HCT116 (cell line): ENCODE results near the gene POFUT2.

Source experiments
- POLR2A ChIP-seq: IDR thresholded peaks from 2 replicates; pipeline ENCODE4 v1.7.0; 2011; ENCODE audit warnings: borderline replicate concordance; ENCODE audit not compliant: insufficient read depth, insufficient read length; ENCODE audit errors: extremely low read depth
- RAD21 ChIP-seq: IDR thresholded peaks from 2 replicates; pipeline ENCODE4 v1.6.1; 2012; ENCODE audit warnings: low read depth, mild to moderate bottlenecking
- TCF7L2 ChIP-seq: IDR thresholded peaks from 2 replicates; pipeline ENCODE4 v1.7.0; 2011; ENCODE audit warnings: borderline replicate concordance, inconsistent platforms; ENCODE audit not compliant: insufficient read depth, insufficient read length; ENCODE audit errors: extremely low read depth
- TF ChIP-seq, protein P1 (sequence below), 3 experiments: fragments of 200-600 bp in 1 of 3; sonication (generic) in 1 of 3; IDR thresholded peaks in 2 of 3; conservative IDR thresholded peaks in 1 of 3; 2 replicates each; pipeline ENCODE4 v1.5.1; 2012 to 2017; ENCODE audit warnings: low read depth in 2 of 3, low read length in 2 of 3, antibody characterized with exemption in 1 of 3, borderline replicate concordance in 1 of 3, control low read depth in 1 of 3, mild to moderate bottlenecking in 1 of 3, mixed read lengths in 1 of 3, mixed run types in 1 of 3, moderate library complexity in 1 of 3; ENCODE audit not compliant: insufficient read depth in 1 of 3
- TF ChIP-seq, protein P2 (sequence below): IDR thresholded peaks from 2 replicates; pipeline ENCODE4 v1.6.1; 2012
- TF ChIP-seq, protein P3 (sequence below): IDR thresholded peaks from 2 replicates; pipeline ENCODE4 v1.6.1; 2012; ENCODE audit warnings: low read depth

GRCh38 chr21:45302082-45303061 is 14.7 kb upstream of the POFUT2 start:
- TF ChIP-seq RAD21 (no peak), POLR2A (no peak), TCF7L2 (no peak)
- TF ChIP-seq, protein P1, sequence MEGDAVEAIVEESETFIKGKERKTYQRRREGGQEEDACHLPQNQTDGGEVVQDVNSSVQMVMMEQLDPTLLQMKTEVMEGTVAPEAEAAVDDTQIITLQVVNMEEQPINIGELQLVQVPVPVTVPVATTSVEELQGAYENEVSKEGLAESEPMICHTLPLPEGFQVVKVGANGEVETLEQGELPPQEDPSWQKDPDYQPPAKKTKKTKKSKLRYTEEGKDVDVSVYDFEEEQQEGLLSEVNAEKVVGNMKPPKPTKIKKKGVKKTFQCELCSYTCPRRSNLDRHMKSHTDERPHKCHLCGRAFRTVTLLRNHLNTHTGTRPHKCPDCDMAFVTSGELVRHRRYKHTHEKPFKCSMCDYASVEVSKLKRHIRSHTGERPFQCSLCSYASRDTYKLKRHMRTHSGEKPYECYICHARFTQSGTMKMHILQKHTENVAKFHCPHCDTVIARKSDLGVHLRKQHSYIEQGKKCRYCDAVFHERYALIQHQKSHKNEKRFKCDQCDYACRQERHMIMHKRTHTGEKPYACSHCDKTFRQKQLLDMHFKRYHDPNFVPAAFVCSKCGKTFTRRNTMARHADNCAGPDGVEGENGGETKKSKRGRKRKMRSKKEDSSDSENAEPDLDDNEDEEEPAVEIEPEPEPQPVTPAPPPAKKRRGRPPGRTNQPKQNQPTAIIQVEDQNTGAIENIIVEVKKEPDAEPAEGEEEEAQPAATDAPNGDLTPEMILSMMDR (IDR thresholded peaks at IDR 0.05 in 2 of 3, conservative IDR thresholded peaks at IDR 0.05 in 1 of 3; ENCODE audit: borderline replicate concordance in 1 of 3, insufficient read depth in 1 of 3, low read depth in 2 of 3, low read length in 2 of 3) = no peak
- TF ChIP-seq, protein P2, sequence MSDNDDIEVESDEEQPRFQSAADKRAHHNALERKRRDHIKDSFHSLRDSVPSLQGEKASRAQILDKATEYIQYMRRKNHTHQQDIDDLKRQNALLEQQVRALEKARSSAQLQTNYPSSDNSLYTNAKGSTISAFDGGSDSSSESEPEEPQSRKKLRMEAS = no peak
- TF ChIP-seq, protein P3, sequence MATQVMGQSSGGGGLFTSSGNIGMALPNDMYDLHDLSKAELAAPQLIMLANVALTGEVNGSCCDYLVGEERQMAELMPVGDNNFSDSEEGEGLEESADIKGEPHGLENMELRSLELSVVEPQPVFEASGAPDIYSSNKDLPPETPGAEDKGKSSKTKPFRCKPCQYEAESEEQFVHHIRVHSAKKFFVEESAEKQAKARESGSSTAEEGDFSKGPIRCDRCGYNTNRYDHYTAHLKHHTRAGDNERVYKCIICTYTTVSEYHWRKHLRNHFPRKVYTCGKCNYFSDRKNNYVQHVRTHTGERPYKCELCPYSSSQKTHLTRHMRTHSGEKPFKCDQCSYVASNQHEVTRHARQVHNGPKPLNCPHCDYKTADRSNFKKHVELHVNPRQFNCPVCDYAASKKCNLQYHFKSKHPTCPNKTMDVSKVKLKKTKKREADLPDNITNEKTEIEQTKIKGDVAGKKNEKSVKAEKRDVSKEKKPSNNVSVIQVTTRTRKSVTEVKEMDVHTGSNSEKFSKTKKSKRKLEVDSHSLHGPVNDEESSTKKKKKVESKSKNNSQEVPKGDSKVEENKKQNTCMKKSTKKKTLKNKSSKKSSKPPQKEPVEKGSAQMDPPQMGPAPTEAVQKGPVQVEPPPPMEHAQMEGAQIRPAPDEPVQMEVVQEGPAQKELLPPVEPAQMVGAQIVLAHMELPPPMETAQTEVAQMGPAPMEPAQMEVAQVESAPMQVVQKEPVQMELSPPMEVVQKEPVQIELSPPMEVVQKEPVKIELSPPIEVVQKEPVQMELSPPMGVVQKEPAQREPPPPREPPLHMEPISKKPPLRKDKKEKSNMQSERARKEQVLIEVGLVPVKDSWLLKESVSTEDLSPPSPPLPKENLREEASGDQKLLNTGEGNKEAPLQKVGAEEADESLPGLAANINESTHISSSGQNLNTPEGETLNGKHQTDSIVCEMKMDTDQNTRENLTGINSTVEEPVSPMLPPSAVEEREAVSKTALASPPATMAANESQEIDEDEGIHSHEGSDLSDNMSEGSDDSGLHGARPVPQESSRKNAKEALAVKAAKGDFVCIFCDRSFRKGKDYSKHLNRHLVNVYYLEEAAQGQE = no peak
